ENCODE data around the gene KRT5.
"Not testable (repeated sequence)": the region's sequence is repeated elsewhere in the genome, so short reads cannot be mapped to it uniquely, and the experiment has no call there.

The KRT5 gene

GRCh38 chr12:52518574-52519386 is 1.4 kb downstream of the KRT5 start:
- no peak for DNase-seq

- no peak for DNase-seq
Measured at GRCh38 chr12:52517888-52518287, 2.3 kb downstream of the KRT5 start.

GRCh38 chr12:52517005-52517835 is 3.0 kb downstream of the KRT5 start:
- no peak for DNase-seq

GRCh38 chr12:52515927-52516831 is 4.0 kb downstream of the KRT5 start:
- no peak for DNase-seq

GRCh38 chr12:52515319-52515646 is 4.9 kb downstream of the KRT5 start:
- DNase-seq: no peak

DNA sequence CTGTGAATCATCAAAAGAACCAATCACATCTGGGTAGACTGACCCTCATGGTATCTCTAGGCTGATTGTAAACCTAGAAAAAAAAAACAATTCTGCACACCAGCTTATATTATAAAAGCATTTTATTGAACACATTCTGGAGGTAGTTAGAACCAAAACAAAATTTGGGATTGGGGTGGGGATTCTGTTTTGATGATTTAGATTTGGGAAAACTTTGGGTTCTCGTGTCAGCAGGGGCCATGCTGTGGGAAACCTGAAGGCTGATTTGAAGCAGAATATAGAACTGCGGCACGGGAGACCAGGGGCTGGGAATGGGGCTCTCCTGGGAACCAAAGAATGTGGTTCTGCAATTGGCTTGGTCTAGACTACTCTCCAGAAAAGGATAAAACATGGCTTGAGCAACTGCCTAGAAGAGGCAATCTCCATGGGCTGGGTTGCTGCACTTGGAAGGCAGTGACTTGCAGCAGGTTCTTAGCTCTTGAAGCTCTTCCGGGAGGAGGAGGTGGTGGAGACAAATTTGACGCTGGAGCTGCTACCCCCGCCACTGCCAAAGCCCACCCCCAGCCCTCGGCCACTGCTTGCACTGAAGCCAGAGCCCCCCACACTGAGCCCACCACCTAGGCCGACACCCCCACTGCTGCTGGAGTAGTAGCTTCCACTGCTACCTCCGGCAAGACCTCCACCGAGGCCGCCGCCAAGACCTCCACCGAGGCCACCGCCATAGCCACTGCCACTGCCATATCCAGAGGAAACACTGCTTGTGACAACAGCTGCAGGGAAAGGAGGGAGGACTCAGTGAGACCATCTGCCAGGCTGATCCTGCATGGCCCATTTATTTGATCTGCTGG is 5.5 kb downstream of the KRT5 start:
- no peak for DNase-seq

- DNase-seq: no peak
Measured at GRCh38 chr12:52513736-52514135, 6.5 kb downstream of the KRT5 start.

DNA sequence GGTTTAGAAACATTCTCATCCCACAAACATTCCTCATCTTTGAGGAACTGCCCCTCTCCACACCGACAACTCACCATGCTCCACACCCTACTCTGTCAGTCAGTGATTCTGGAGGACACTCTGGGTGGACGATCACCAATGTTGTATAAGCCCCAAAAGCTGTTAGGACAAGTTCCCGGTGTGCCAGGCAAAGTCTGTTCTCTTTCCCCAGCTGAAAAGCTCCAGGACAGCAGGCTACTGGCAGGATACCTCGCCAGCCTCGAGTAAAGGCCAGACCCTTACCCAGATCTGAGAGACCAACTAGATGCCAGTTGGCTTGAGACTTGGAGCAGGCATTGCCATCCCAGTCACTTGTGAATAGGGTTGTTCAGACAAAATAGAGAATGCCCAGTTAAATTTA is 12.0 kb downstream of the KRT5 start:
- no peak for DNase-seq

DNA sequence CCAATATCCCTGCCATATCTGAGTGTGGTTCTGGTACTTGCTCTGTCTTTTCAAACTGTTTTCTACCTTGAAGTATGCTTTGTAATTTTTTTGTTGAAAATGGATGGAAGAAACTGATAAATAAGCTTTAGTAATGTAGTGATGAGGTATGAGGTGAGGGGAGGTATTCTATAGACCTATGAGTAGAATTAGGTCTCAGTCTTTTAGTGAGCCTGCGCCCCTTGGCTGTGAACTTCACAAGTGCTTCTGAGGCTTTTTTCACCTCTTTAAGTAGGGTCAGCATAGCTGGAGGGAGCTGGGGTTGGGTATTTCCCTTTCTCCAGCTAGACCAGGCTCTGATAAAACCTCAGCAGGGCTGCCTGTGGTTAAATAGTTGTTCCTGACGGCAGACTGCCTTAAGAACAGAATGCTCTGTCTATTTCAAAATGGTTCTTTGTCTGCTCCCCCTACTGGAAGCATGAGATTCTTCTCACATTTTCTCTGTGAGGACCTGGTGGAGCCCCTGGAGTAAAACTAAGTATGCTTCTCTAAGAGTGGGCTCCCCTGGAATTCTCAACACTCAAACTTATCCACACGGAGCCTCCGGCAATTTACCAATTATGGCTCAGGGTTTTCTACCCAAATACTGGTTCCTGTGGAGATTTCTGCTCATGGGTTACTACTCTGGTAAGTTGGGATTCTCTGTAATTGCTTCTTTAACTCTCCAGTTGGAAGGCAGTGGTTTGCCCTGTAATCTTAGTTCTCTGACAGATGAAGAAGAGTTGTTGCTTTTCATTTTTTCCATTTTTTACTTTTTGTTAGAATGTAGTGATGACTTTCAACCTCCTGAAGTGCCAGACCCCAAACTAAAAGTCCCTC is 13.1 kb downstream of the KRT5 start:
- DNase-seq: no peak

- no peak for DNase-seq
Measured at GRCh38 chr12:52502877-52503276, 17.3 kb downstream of the KRT5 start.

DNA sequence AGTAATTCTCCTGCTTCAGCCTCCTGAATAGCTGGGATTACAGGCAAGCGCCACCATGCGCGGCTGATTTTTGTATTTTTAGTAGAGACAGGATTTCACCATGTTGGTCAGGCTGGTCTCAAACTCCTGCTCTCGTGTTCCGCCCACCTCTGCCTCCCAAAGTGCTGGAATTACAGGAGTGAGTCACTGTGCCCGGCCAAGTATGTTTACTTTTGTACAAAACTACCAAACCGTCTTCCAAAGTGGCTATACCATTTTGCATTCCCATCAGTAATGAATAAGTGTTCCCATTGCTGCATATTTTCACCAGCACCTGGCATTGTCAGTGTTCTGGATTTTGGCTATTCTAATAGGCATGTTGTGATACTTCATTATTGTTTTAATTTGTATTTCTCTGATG is 18.7 kb downstream of the KRT5 start:
- no peak for DNase-seq

DNA sequence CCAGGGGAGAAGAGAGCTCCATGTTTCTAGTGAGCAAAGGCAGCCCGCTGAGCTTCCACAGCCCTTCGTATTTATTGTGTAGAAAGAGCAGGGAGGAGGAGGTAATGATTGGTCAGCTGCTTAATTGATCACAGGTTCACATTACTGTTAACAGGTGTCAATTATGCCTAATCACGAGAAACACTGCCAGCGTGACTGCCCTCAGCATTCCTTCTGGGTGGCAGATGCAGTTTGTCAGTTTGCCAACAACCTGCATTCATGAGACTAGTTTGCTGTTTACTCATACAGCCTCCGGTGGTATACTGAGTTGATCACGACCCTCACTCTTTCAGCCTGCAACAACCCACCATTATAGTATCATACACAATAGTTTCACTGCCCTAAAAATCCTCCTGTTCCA is 19.6 kb downstream of the KRT5 start:
- DNase-seq: not testable (repeated sequence)

- no peak for DNase-seq
Measured at GRCh38 chr12:52499806-52500560, 20.2 kb downstream of the KRT5 start.

DNA sequence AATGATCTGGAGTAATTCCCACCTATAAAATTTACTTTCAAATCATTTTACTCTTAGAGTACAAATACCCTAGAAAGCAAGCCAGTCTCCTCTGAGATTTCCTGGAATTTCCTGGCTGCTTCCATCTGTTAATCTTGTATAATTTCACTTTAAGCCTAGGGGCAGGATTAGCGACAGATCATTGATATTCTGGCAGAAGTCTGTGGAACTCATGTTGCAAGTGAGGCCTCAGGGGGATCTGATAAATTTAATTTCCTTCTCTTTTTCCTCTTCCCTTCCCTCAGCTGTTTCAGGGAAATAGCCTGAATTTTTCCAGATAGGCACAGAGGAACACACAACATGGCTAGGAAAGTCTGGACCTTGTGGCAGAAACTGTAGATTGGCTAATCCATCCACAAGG is 21.2 kb downstream of the KRT5 start:
- no peak for DNase-seq

- no peak for DNase-seq
Measured at GRCh38 chr12:52497975-52498374, 22.2 kb downstream of the KRT5 start.

DNA sequence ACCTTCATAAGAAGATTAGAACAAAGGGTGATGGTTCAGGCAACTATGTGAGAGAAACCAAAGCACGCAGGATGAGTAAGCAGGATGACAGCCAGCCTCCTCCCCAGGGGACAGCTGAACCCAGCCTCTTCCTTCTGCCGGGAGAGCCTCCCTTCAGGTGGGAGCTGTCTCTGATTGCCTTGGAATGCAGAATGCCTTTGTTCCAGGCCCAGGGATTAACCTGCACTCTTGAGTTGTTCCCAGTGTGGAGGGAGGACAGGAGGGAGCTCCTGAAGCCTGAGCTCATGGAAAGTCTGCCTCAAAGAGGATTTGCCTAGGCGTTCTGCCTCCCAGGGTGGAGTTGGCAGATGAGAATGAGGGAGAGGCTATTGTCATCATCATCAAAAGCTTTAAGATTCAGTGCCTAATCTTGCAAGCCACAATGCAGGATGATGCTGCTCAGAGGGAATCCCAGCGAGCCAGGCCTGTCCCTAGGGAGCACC is 23.6 kb downstream of the KRT5 start:
- DNase-seq: no peak

- DNase-seq: no peak
Measured at GRCh38 chr12:52496054-52496453, 24.1 kb downstream of the KRT5 start.

GRCh38 chr12:52495389-52495788 is 24.8 kb downstream of the KRT5 start:
- no peak for DNase-seq

- DNase-seq: no peak
Measured at GRCh38 chr12:52494518-52494917, 25.7 kb downstream of the KRT5 start.

DNA sequence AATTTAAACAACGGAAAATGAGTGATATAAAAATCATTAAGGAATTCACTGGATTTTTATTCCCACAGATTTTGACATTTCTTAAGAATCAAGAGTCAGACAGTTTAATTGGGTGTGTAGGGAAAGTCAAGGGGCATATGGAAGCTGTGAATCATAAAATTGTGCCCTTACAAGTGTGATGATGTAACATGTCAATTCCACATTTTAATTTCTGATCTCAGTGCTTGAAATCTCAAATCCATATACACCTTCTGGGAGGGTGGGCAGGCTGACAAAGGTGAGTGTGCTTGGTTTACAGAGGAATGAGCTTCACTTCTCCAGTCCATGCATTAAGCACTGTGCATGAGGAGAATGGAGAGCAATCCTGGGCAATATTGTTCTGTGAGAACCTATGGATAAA is 26.1 kb downstream of the KRT5 start:
- DNase-seq: no peak

All from effector CD8-positive, alpha-beta T cell (primary cell).